ENCODE results near the gene MTM1.

GRCh38 chrX:150602296-150602695 is 33.9 kb downstream of the MTM1 start:
- no peak for TF ChIP-seq POLR2A (IDR thresholded peaks at IDR 0.05; ENCODE audit: low read length)
- no peak for TF ChIP-seq MAZ (IDR thresholded peaks at IDR 0.05; ENCODE audit: borderline replicate concordance, low read depth, low read length)
- TF ChIP-seq, protein P1, sequence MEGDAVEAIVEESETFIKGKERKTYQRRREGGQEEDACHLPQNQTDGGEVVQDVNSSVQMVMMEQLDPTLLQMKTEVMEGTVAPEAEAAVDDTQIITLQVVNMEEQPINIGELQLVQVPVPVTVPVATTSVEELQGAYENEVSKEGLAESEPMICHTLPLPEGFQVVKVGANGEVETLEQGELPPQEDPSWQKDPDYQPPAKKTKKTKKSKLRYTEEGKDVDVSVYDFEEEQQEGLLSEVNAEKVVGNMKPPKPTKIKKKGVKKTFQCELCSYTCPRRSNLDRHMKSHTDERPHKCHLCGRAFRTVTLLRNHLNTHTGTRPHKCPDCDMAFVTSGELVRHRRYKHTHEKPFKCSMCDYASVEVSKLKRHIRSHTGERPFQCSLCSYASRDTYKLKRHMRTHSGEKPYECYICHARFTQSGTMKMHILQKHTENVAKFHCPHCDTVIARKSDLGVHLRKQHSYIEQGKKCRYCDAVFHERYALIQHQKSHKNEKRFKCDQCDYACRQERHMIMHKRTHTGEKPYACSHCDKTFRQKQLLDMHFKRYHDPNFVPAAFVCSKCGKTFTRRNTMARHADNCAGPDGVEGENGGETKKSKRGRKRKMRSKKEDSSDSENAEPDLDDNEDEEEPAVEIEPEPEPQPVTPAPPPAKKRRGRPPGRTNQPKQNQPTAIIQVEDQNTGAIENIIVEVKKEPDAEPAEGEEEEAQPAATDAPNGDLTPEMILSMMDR (IDR thresholded peaks at IDR 0.05), result no peak
- TF ChIP-seq, protein P2, sequence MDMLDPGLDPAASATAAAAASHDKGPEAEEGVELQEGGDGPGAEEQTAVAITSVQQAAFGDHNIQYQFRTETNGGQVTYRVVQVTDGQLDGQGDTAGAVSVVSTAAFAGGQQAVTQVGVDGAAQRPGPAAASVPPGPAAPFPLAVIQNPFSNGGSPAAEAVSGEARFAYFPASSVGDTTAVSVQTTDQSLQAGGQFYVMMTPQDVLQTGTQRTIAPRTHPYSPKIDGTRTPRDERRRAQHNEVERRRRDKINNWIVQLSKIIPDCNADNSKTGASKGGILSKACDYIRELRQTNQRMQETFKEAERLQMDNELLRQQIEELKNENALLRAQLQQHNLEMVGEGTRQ (IDR thresholded peaks at IDR 0.05), result no peak
- TF ChIP-seq HOXB5 (CRISPR knock-in tag; IDR thresholded peaks at IDR 0.05), result no peak
- no peak for TF ChIP-seq ZSCAN20 (CRISPR knock-in tag; IDR thresholded peaks at IDR 0.05)
- no peak for TF ChIP-seq RFX5 (IDR thresholded peaks at IDR 0.05)
- TF ChIP-seq NR3C1 (IDR thresholded peaks at IDR 0.05), result no peak
- TF ChIP-seq SMC3 (IDR thresholded peaks at IDR 0.05), result no peak

All from A549 (cell line).